A549 (cell line): ENCODE data around the gene GNB5.
A peak's percentile ranks its signal among the peaks of the same experiment; 100 is the strongest.

Experiments
- CEBPB ChIP-seq, 2 experiments: fragments of >200 bp in 1 of 2; sonication (Bioruptor Twin) in 1 of 2; formaldehyde crosslinking in 1 of 2; IDR thresholded peaks; 2 replicates each; pipeline ENCODE4 v1.6.1; 2012 to 2016
- CTCF ChIP-seq: fragments of >200 bp; sonication (Bioruptor Twin); formaldehyde crosslinking; IDR thresholded peaks from 3 replicates; pipeline ENCODE4 v1.5.1; 2016
- ESRRA ChIP-seq: fragments of 150-350 bp; IDR thresholded peaks from 2 replicates; pipeline ENCODE4 v1.6.1; 2014; ENCODE audit warnings: mild to moderate bottlenecking, low read length, borderline replicate concordance
- FOSL2 ChIP-seq, 2 experiments: fragments of 450-650 bp in 1 of 2; fragments of >200 bp in 1 of 2; sonication (Bioruptor Twin) in 1 of 2; formaldehyde crosslinking; IDR thresholded peaks; 2 replicates each; pipeline versions ENCODE4 v1.5.0 to v1.6.1; 2016 to 2020; ENCODE audit warnings: mild to moderate bottlenecking in 1 of 2, moderate library complexity in 1 of 2
- GATA3 ChIP-seq: IDR thresholded peaks from 2 replicates; pipeline ENCODE4 v1.6.1; 2012; ENCODE audit warnings: borderline replicate concordance
- MAX ChIP-seq: IDR thresholded peaks from 2 replicates; pipeline ENCODE4 v1.6.1; 2012
- NR3C1 ChIP-seq: fragments of >200 bp; sonication (Bioruptor Twin); formaldehyde crosslinking; IDR thresholded peaks from 3 replicates; pipeline ENCODE4 v1.6.1; 2017
- PBX3 ChIP-seq: IDR thresholded peaks from 2 replicates; pipeline ENCODE4 v1.6.1; 2012
- RAD21 ChIP-seq, 2 experiments: fragments of >200 bp in 1 of 2; sonication (Bioruptor Twin) in 1 of 2; formaldehyde crosslinking in 1 of 2; IDR thresholded peaks in 1 of 2; conservative IDR thresholded peaks in 1 of 2; 2 replicates in 1 of 2; 3 replicates in 1 of 2; pipeline ENCODE4 v1.6.1; 2012 to 2018; ENCODE audit warnings: inconsistent platforms in 1 of 2
- REST ChIP-seq: fragments of 200-600 bp; sonication (generic); IDR thresholded peaks from 2 replicates; pipeline ENCODE4 v1.6.1; 2016; ENCODE audit warnings: antibody characterized with exemption, mild to moderate bottlenecking, moderate library complexity
- TFCP2L1 ChIP-seq: fragments of 250-450 bp; sonication (Bioruptor Pico); IDR thresholded peaks from 2 replicates; pipeline ENCODE4 v1.5.0; 2021; ENCODE audit warnings: mild to moderate bottlenecking
- USF2 ChIP-seq: fragments of 450-650 bp; IDR thresholded peaks from 2 replicates; pipeline ENCODE4 v1.6.1; 2014; ENCODE audit warnings: antibody characterized with exemption

GRCh38 chr15:52183562-52184173 is 7.5 kb downstream of the GNB5 start:
- TF ChIP-seq CTCF = peak; percentile 65
- TF ChIP-seq REST = no peak
- TF ChIP-seq CEBPB (IDR thresholded peaks at IDR 0.05) = no peak
- TF ChIP-seq GATA3 = no peak
- no peak for TF ChIP-seq FOSL2 (IDR thresholded peaks at IDR 0.05)
- no peak for TF ChIP-seq FOSL2 (CRISPR knock-in tag; IDR thresholded peaks at IDR 0.05)
- TF ChIP-seq USF2 = no peak
- no peak for TF ChIP-seq TFCP2L1 (CRISPR knock-in tag)
- TF ChIP-seq RAD21 (conservative IDR thresholded peaks at IDR 0.05 in 1 of 2, IDR thresholded peaks at IDR 0.05 in 1 of 2) = peak; percentile 47 to 62; a peak in 4 of 5 replicates
- TF ChIP-seq MAX = no peak
- TF ChIP-seq ESRRA = no peak
- no peak for TF ChIP-seq PBX3
- TF ChIP-seq NR3C1 = no peak
